Measurements from ENCODE around the gene TTC39B.

TTC39B gene

GRCh38 chr9:15225564-15226126 is 81.4 kb downstream of the TTC39B start:
- no peak for DNase-seq (ENCODE audit: low read depth)

GRCh38 chr9:15222313-15222712 is 84.7 kb downstream of the TTC39B start:
- no peak for DNase-seq (ENCODE audit: low read depth)

DNA sequence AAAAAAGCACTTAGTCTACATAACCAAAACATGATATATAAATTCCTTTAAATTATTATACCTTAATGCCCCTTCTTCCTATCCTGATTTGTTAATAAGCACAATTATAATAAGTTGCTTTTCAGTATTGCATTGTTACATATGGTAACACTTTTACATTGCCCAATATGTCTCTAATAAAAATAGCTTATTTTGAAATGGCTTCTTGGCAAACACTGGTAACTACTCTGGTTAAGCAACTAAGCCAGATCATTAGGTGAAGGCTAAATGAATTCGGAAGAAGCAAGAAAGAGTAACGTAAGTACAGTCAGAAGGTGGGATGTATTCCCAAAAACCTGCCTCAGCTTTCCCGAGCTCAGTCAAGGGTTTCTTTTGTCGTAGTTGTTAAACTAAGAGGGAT is 85.3 kb downstream of the TTC39B start:
- DNase-seq (ENCODE audit: low read depth): no peak

- no peak for DNase-seq (ENCODE audit: low read depth)
Observed at GRCh38 chr9:15220658-15221318, 86.2 kb downstream of the TTC39B start.

- no peak for DNase-seq (ENCODE audit: low read depth)
Observed at GRCh38 chr9:15219546-15219945, 87.5 kb downstream of the TTC39B start.

DNA sequence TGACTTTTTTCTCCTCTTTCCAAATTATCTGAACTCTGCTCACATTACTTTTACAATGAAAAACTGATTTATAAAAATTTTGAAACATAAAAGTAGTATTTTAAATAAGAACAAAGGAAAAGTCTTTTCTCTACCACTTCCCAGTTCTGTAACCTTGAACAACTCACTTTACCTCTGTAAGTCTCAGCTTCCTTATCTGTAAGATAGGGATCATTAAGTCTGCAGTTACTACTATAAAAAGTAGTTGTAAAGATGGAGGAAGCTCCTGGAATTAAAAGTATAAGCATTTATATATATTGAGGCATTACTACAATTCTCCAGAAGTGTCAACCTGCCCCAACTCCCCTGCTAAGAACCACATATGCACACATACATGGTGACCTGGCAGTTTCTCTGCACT is 88.0 kb downstream of the TTC39B start:
- no peak for DNase-seq (ENCODE audit: low read depth)

GRCh38 chr9:15213249-15213648 is 93.8 kb downstream of the TTC39B start:
- no peak for DNase-seq (ENCODE audit: low read depth)

DNA sequence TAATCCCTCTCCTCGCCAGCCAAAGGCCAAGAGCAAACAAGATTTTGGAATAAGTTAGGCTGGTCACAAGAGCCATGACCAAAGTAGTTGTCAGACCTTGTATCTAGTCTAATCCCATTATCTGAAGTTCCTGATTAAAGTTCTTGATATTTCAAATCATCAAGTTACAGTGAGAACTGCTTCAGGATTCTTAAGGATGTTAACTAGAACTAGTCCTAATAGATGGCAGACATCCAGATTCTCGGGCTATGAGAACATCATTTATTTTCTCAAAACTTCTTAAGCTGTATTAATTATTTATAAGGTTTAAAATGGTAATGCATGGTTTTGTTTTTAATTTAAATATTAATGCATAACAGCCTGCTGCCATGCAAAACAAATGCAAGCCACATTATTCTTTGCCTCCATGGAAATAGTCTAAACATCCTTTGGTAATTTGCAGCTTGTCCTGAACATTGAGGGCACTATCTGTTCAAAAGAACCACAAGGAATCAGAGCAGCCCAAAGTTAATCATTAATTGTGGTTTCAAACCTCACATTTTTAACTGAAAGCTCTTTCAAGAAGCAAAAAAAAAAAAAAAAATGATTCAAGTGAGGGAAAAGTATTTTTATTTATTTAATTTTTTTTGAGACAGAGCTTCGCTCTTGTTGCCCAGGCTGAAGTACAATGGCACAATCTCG is 95.1 kb downstream of the TTC39B start:
- DNase-seq (ENCODE audit: low read depth): no peak

GRCh38 chr9:15211160-15211814 is 95.7 kb downstream of the TTC39B start:
- DNase-seq (ENCODE audit: low read depth): peak; percentile 50

- DNase-seq (ENCODE audit: low read depth): no peak
Observed at GRCh38 chr9:15206903-15207696, 99.9 kb downstream of the TTC39B start.

DNA sequence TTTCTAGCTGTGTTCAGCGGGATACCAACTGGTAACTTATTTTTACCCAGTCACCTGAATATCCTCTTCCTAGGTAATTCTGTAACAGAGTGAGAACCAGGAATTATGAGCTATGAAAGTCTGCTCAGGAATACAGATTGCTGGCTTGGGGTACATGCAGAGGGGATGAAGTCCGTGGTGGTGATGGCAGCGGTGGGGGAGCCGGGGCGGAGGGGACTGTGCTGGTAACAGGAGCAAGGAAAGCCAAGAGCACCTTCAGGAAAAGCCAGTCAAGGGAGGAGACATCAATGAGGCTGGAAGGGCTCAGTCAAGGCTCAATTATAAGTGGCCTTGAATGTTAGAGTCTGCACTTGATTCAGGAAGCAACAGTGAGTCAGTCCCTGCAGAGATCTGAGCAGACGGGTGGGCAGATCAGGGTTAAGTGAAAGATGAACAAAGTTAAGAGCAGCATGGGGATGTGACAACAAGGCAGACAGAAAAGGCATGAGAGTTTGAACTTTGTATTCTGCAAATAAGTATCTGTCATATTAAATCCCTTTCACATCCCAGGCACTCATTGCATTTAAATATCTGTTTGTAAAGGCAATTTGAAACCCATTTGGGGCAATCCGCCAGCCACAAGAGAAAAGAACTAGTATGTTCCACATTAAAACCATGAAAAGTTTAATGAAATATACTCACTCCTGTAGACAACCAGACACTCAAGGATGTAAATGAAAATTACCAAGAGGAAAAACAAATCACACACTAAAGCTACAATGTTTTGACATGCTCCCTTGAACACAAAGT is 101.2 kb downstream of the TTC39B start:
- DNase-seq (ENCODE audit: low read depth): no peak

- DNase-seq (ENCODE audit: low read depth): no peak
Observed at GRCh38 chr9:15203581-15203980, 103.4 kb downstream of the TTC39B start.

GRCh38 chr9:15200111-15200510 is 106.9 kb downstream of the TTC39B start:
- no peak for DNase-seq (ENCODE audit: low read depth)

DNA sequence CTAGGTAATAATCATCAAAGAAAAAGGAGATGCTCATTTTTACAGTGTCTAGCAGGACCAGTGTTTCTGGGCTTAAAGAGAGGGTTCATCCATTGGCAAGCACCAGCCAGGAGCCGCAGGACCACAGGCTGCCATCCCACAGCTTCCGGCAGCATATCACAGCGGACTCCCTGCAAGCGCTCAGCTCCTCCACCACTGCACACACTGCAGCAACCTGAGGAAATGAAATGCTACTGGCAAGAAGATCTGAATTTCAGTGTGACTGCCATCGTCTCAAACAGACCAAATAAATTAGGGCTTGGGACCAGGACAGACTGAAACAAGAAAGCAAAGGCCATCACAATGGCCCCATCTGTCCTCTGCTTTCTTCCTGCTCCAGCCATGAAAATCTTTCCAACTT is 114.2 kb downstream of the TTC39B start:
- DNase-seq (ENCODE audit: low read depth): no peak

DNA sequence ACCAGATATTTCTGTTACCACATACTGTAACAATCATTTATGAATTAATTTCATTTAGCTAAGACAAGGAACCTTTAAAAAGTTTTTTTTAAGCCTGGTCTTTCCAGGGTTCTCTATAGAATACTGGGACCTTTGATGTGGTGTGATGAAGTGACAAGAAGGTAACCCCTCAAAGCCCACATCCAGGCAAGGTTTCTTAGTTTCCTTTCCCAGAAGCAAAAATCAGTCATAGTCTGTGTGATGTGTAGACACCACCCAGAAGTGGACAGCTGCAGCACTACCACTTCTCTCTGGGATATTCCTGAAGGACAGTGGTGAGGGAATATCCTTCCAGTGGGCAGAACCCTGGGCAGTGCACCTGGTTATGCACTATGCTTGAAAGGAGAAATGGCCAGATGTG is 115.6 kb downstream of the TTC39B start:
- DNase-seq (ENCODE audit: low read depth): no peak

DNA sequence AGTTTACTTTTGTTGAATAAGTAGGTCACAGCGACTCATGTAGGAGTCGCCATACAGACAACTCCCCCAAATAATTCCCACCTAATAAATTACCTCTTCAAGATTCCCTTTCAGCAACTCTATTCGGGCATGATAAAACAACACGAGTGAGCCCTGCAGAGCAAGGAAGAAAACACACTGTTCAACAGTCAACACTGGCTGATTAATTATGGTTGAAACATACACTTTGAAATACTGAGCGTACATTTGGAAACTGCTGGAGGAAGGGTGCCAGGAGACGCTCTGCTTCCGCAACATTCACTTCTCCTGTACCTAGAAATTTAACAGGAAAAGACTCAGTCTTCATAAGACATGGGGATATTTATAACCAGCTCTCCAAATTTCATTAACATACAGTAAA is 117.5 kb downstream of the TTC39B start:
- no peak for DNase-seq (ENCODE audit: low read depth)

DNA sequence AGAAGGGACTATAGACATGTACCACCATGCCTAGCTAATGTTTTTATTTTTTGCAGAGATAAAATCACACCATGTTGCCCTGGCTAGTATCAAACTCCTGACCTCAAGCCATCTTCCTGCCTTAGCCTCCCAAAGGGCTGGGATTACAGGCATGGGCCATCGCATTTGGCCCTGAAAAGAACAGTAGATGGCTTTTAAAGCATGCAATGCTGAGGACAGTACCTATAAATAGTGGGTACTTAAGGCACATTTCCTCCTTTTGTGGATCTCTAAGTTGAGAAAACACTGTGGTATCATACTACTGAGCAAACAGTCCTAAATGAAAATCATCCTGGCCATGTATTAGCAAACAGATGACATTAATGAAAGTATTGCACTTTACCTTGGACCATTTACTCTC is 119.4 kb downstream of the TTC39B start:
- DNase-seq (ENCODE audit: low read depth): no peak

- DNase-seq (ENCODE audit: low read depth): no peak
Observed at GRCh38 chr9:15182730-15183129, 124.3 kb downstream of the TTC39B start.

GRCh38 chr9:15182101-15182551 is 124.9 kb downstream of the TTC39B start:
- DNase-seq (ENCODE audit: low read depth): no peak

DNA sequence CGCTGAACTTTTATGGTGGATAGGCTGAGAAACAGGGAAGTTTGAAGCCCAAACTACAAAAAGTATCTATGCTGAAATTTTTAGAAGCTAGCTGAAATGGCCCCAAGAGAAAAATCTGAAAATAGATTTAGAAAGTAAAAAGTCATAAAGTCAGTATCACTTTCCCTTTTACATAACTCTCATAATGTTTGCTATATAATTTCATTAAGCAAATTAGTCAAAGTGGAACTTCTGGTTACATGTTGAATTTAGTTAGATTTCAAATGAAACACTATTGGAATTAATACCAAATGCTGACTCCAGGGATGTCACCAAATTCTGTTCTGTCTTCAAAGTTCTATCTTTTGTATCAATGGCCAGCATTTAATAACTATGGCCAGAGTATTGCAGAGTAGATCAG is 126.9 kb downstream of the TTC39B start:
- no peak for DNase-seq (ENCODE audit: low read depth)

- no peak for DNase-seq (ENCODE audit: low read depth)
Observed at GRCh38 chr9:15178631-15179030, 128.4 kb downstream of the TTC39B start.
